ENCODE data around the gene UAP1L1.
"Not testable (repeated sequence)": the region's sequence is repeated elsewhere in the genome, so short reads cannot be mapped to it uniquely, and the experiment has no call there.

UAP1L1 gene

GRCh38 chr9:137052998-137053943, 24.0 kb upstream of the UAP1L1 start:
- Histone ChIP-seq H3K27me3 (ENCODE audit: low read depth, low read length) (peaks cover 22% of the 10 kb centered on the region), H3K36me3 (ENCODE audit: control insufficient read depth in 1 of 2, insufficient read depth in 2 of 2, low read length in 2 of 2) (no peaks in the 10 kb centered on the region), H3K4me3 (ENCODE audit: low read depth in 1 of 2, low read length in 2 of 2) (peak overlapping the region in 1 of 2 donors; percentile 55), H3K27ac (ENCODE audit: low read length) (no peak overlapping the region), H3K4me1 (ENCODE audit: control insufficient read depth in 1 of 2, insufficient read depth in 2 of 2, low read length in 2 of 2) (peaks cover 5 to 44% of the 10 kb centered on the region in 2 donors), H3K9me3 (ENCODE audit: control insufficient read depth in 1 of 2, low read length in 2 of 2) (no peaks in the 10 kb centered on the region)

GRCh38 chr9:137053944-137054931, 23.1 kb upstream of the UAP1L1 start, which contains the start of gene ENTPD2:
Gene ENTPD2, minus strand, starts transcription at chr9:137054061. Its CDS starts 64 bp downstream, at chr9:137053997.
- peaks cover 21% of the 10 kb centered on the region for H3K27me3 ChIP-seq (ENCODE audit: low read depth, low read length)
- peak within 1 kb of the TSS; percentile 16 to 55 for H3K4me3 ChIP-seq (ENCODE audit: low read depth in 1 of 2, low read length in 2 of 2)
- H3K4me1 ChIP-seq (ENCODE audit: control insufficient read depth in 1 of 2, insufficient read depth in 2 of 2, low read length in 2 of 2): peaks cover 5 to 43% of the 10 kb centered on the region in 2 donors
- no peaks in the 10 kb centered on the region for H3K9me3 ChIP-seq (ENCODE audit: control insufficient read depth in 1 of 2, low read length in 2 of 2)
- no peaks in the 10 kb centered on the region for H3K36me3 ChIP-seq (ENCODE audit: control insufficient read depth in 1 of 2, insufficient read depth in 2 of 2, low read length in 2 of 2)
- no peak within 1 kb of the TSS for H3K27ac ChIP-seq (ENCODE audit: low read length)

- Histone ChIP-seq H3K27ac (ENCODE audit: low read length) (peak overlapping the region; percentile 39), H3K9me3 (ENCODE audit: control insufficient read depth in 1 of 2, low read length in 2 of 2) (no peaks in the 10 kb centered on the region), H3K4me1 (ENCODE audit: control insufficient read depth in 1 of 2, insufficient read depth in 2 of 2, low read length in 2 of 2) (peaks cover 5 to 37% of the 10 kb centered on the region in 2 donors), H3K27me3 (ENCODE audit: low read depth, low read length) (peaks cover 14% of the 10 kb centered on the region), H3K36me3 (ENCODE audit: control insufficient read depth in 1 of 2, insufficient read depth in 2 of 2, low read length in 2 of 2) (no peaks in the 10 kb centered on the region), H3K4me3 (ENCODE audit: low read depth in 1 of 2, low read length in 2 of 2) (peak overlapping the region; percentile 16 to 55)
Measured at GRCh38 chr9:137054932-137055384, 22.4 kb upstream of the UAP1L1 start.

GRCh38 chr9:137055385-137056364, 21.6 kb upstream of the UAP1L1 start:
- Histone ChIP-seq H3K4me3 (ENCODE audit: low read depth in 1 of 2, low read length in 2 of 2) (peak overlapping the region in 1 of 2 donors; percentile 55), H3K4me1 (ENCODE audit: control insufficient read depth in 1 of 2, insufficient read depth in 2 of 2, low read length in 2 of 2) (peaks cover 5 to 37% of the 10 kb centered on the region in 2 donors), H3K36me3 (ENCODE audit: control insufficient read depth in 1 of 2, insufficient read depth in 2 of 2, low read length in 2 of 2) (no peaks in the 10 kb centered on the region), H3K9me3 (ENCODE audit: control insufficient read depth in 1 of 2, low read length in 2 of 2) (no peaks in the 10 kb centered on the region), H3K27ac (ENCODE audit: low read length) (peak overlapping the region; percentile 39), H3K27me3 (ENCODE audit: low read depth, low read length) (peaks cover 11% of the 10 kb centered on the region)

GRCh38 chr9:137056739-137057415, 20.4 kb upstream of the UAP1L1 start:
- peaks cover 5 to 37% of the 10 kb centered on the region in 2 donors for H3K4me1 ChIP-seq (ENCODE audit: control insufficient read depth in 1 of 2, insufficient read depth in 2 of 2, low read length in 2 of 2)
- no peaks in the 10 kb centered on the region for H3K36me3 ChIP-seq (ENCODE audit: control insufficient read depth in 1 of 2, insufficient read depth in 2 of 2, low read length in 2 of 2)
- no peak overlapping the region for H3K4me3 ChIP-seq (ENCODE audit: low read depth in 1 of 2, low read length in 2 of 2)
- peaks cover 11% of the 10 kb centered on the region for H3K27me3 ChIP-seq (ENCODE audit: low read depth, low read length)
- H3K9me3 ChIP-seq (ENCODE audit: control insufficient read depth in 1 of 2, low read length in 2 of 2): no peaks in the 10 kb centered on the region
- no peak overlapping the region for H3K27ac ChIP-seq (ENCODE audit: low read length)

- peaks cover 8% of the 10 kb centered on the region for H3K27me3 ChIP-seq (ENCODE audit: low read depth, low read length)
- H3K4me1 ChIP-seq (ENCODE audit: control insufficient read depth in 1 of 2, insufficient read depth in 2 of 2, low read length in 2 of 2): peaks cover 5 to 37% of the 10 kb centered on the region in 2 donors
- H3K4me3 ChIP-seq (ENCODE audit: low read depth in 1 of 2, low read length in 2 of 2): no peak overlapping the region
- H3K36me3 ChIP-seq (ENCODE audit: control insufficient read depth in 1 of 2, insufficient read depth in 2 of 2, low read length in 2 of 2): no peaks in the 10 kb centered on the region
- no peak overlapping the region for H3K27ac ChIP-seq (ENCODE audit: low read length)
- H3K9me3 ChIP-seq (ENCODE audit: control insufficient read depth in 1 of 2, low read length in 2 of 2): no peaks in the 10 kb centered on the region
Measured at GRCh38 chr9:137057545-137057944, 19.8 kb upstream of the UAP1L1 start.

GRCh38 chr9:137058521-137059234, 18.6 kb upstream of the UAP1L1 start:
- Histone ChIP-seq H3K4me3 (ENCODE audit: low read depth in 1 of 2, low read length in 2 of 2) (no peak overlapping the region), H3K4me1 (ENCODE audit: control insufficient read depth in 1 of 2, insufficient read depth in 2 of 2, low read length in 2 of 2) (peaks cover 5 to 26% of the 10 kb centered on the region in 2 donors), H3K9me3 (ENCODE audit: control insufficient read depth in 1 of 2, low read length in 2 of 2) (no peaks in the 10 kb centered on the region), H3K27ac (ENCODE audit: low read length) (no peak overlapping the region), H3K36me3 (ENCODE audit: control insufficient read depth in 1 of 2, insufficient read depth in 2 of 2, low read length in 2 of 2) (no peaks in the 10 kb centered on the region), H3K27me3 (ENCODE audit: low read depth, low read length) (no peaks in the 10 kb centered on the region)

- no peaks in the 10 kb centered on the region for H3K9me3 ChIP-seq (ENCODE audit: control insufficient read depth in 1 of 2, low read length in 2 of 2)
Measured at GRCh38 chr9:137062384-137062783, 14.9 kb upstream of the UAP1L1 start.

GRCh38 chr9:137062798-137063197, 14.5 kb upstream of the UAP1L1 start:
- H3K9me3 ChIP-seq (ENCODE audit: control insufficient read depth in 1 of 2, low read length in 2 of 2); H3K4me3 ChIP-seq (ENCODE audit: low read depth in 1 of 2, low read length in 2 of 2); H3K27ac ChIP-seq (ENCODE audit: low read length); H3K36me3 ChIP-seq (ENCODE audit: control insufficient read depth in 1 of 2, insufficient read depth in 2 of 2, low read length in 2 of 2); H3K27me3 ChIP-seq (ENCODE audit: low read depth, low read length); H3K4me1 ChIP-seq (ENCODE audit: control insufficient read depth in 1 of 2, insufficient read depth in 2 of 2, low read length in 2 of 2): not testable (repeated sequence)

More at GRCh38 chr9:137062384-137062783, 14.9 kb upstream of the UAP1L1 start:
- Histone ChIP-seq H3K27me3 (ENCODE audit: low read depth, low read length) (no peaks in the 10 kb centered on the region), H3K4me1 (ENCODE audit: control insufficient read depth in 1 of 2, insufficient read depth in 2 of 2, low read length in 2 of 2) (peaks cover 0 to 6% of the 10 kb centered on the region in 2 donors), H3K27ac (ENCODE audit: low read length) (no peak overlapping the region), H3K4me3 (ENCODE audit: low read depth in 1 of 2, low read length in 2 of 2) (no peak overlapping the region), H3K36me3 (ENCODE audit: control insufficient read depth in 1 of 2, insufficient read depth in 2 of 2, low read length in 2 of 2) (no peaks in the 10 kb centered on the region)
